Measurements from ENCODE around the gene SLC41A1.

The SLC41A1 gene

GRCh38 chr1:205763980-205764379 lies 49.0 kb downstream of the SLC41A1 start:
- Histone ChIP-seq H3K79me2 (ENCODE audit: low read length) (no peaks in the 10 kb centered on the region), H3K9me3 (replicated peaks; ENCODE audit: insufficient read depth, low read length) (no peaks in the 10 kb centered on the region), H3K9ac (ENCODE audit: low read length) (no peak overlapping the region), H3K9me2 (replicated peaks; ENCODE audit: insufficient read depth, low read length) (no peaks in the 10 kb centered on the region), H3K36me3 (replicated peaks; ENCODE audit: insufficient read depth, low read length) (no peaks in the 10 kb centered on the region), H2AFZ (ENCODE audit: low read length) (no peak overlapping the region), H4K20me1 (ENCODE audit: insufficient read depth, low read length) (no peaks in the 10 kb centered on the region), H3K4me3 (ENCODE audit: low read length) (no peak overlapping the region), H3K27ac (ENCODE audit: low read length) (no peak overlapping the region), H3K27me3 (replicated peaks; ENCODE audit: insufficient read depth, low read length) (no peaks in the 10 kb centered on the region), H3K4me1 (ENCODE audit: low read length) (no peaks in the 10 kb centered on the region), H3K4me2 (ENCODE audit: low read depth, low read length) (no peak overlapping the region), H3F3A (ENCODE audit: insufficient read depth, low read length) (no peaks in the 10 kb centered on the region)
- no peak for DNase-seq
- TF ChIP-seq EZH2phosphoT487 (IDR thresholded peaks at IDR 0.05; ENCODE audit: low read length) (no peak), EZH2 (optimal IDR thresholded peaks at IDR 0.05; ENCODE audit: low read depth, low read length) (no peak), CTCF (IDR thresholded peaks at IDR 0.05; ENCODE audit: low read length) (no peak)

GRCh38 chr1:205760606-205761005 lies 52.4 kb downstream of the SLC41A1 start:
- H3K27me3 ChIP-seq (replicated peaks; ENCODE audit: insufficient read depth, low read length): no peaks in the 10 kb centered on the region
- H3K79me2 ChIP-seq (ENCODE audit: low read length): no peaks in the 10 kb centered on the region
- H3K4me3 ChIP-seq (ENCODE audit: low read length): no peak overlapping the region

GRCh38 chr1:205756552-205756951 lies 56.4 kb downstream of the SLC41A1 start:
- H3K36me3 ChIP-seq (replicated peaks; ENCODE audit: insufficient read depth, low read length): no peaks in the 10 kb centered on the region
- no peaks in the 10 kb centered on the region for H4K20me1 ChIP-seq (ENCODE audit: insufficient read depth, low read length)
- peaks cover 14% of the 10 kb centered on the region for H3K4me1 ChIP-seq (ENCODE audit: low read length)
- H3K4me2 ChIP-seq (ENCODE audit: low read depth, low read length): no peak overlapping the region
- H3K27me3 ChIP-seq (replicated peaks; ENCODE audit: insufficient read depth, low read length): no peaks in the 10 kb centered on the region
- H3K9me2 ChIP-seq (replicated peaks; ENCODE audit: insufficient read depth, low read length): no peaks in the 10 kb centered on the region
- TF ChIP-seq CTCF (IDR thresholded peaks at IDR 0.05; ENCODE audit: low read length) (no peak), EZH2 (optimal IDR thresholded peaks at IDR 0.05; ENCODE audit: low read depth, low read length) (no peak), EZH2phosphoT487 (IDR thresholded peaks at IDR 0.05; ENCODE audit: low read length) (no peak)
- H3K9me3 ChIP-seq (replicated peaks; ENCODE audit: insufficient read depth, low read length): no peaks in the 10 kb centered on the region
- H3K79me2 ChIP-seq (ENCODE audit: low read length): no peaks in the 10 kb centered on the region
- peaks cover 8% of the 10 kb centered on the region; the same call in 1 of the 2 replicates for H3F3A ChIP-seq (ENCODE audit: insufficient read depth, low read length)
- H3K4me3 ChIP-seq (ENCODE audit: low read length): no peak overlapping the region
- DNase-seq: no peak
- H2AFZ ChIP-seq (ENCODE audit: low read length): no peak overlapping the region
- no peak overlapping the region for H3K9ac ChIP-seq (ENCODE audit: low read length)
- H3K27ac ChIP-seq (ENCODE audit: low read length): no peak overlapping the region

More at GRCh38 chr1:205760606-205761005, 52.4 kb downstream of the SLC41A1 start:
- Histone ChIP-seq H2AFZ (ENCODE audit: low read length) (no peak overlapping the region), H3K4me1 (ENCODE audit: low read length) (peaks cover 14% of the 10 kb centered on the region), H3K9me3 (replicated peaks; ENCODE audit: insufficient read depth, low read length) (no peaks in the 10 kb centered on the region), H3K27ac (ENCODE audit: low read length) (no peak overlapping the region), H3K9me2 (replicated peaks; ENCODE audit: insufficient read depth, low read length) (no peaks in the 10 kb centered on the region), H3F3A (ENCODE audit: insufficient read depth, low read length) (peaks cover 8% of the 10 kb centered on the region; the same call in 1 of the 2 replicates), H3K4me2 (ENCODE audit: low read depth, low read length) (no peak overlapping the region), H4K20me1 (ENCODE audit: insufficient read depth, low read length) (no peaks in the 10 kb centered on the region), H3K9ac (ENCODE audit: low read length) (no peak overlapping the region), H3K36me3 (replicated peaks; ENCODE audit: insufficient read depth, low read length) (no peaks in the 10 kb centered on the region)
- DNase-seq: no peak
- TF ChIP-seq CTCF (IDR thresholded peaks at IDR 0.05; ENCODE audit: low read length): no peak
- TF ChIP-seq EZH2 (optimal IDR thresholded peaks at IDR 0.05; ENCODE audit: low read depth, low read length): no peak
